ENCODE results near the gene PTPN22. TPM values are rescaled to one million over a fixed set of nuclear protein-coding genes. Genes with fewer than 3 reads are reported as not detected.

Gene PTPN22
- total RNA-seq, 3 donors from 2014 or later (not counting 1 experiment from before 2014, with no cell fraction given) = 98.4 to 122 (median 104) TPM

- Mint-ChIP-seq H3K27ac (peak overlapping the region; percentile 95), H3K36me3 (no peaks in the 10 kb centered on the region), H3K4me1 (peaks cover 32 to 34% of the 10 kb centered on the region in 2 donors), H3K4me3 (peak overlapping the region; percentile 17), H3K27me3 (ENCODE audit: low read depth in 2 of 2) (no peaks in the 10 kb centered on the region), H3K9me3 (no peaks in the 10 kb centered on the region)
- H3K27me3 ChIP-seq (ENCODE audit: control insufficient read depth, insufficient read depth, low read length) = no peaks in the 10 kb centered on the region
- H3K9me3 ChIP-seq (ENCODE audit: control insufficient read depth, insufficient read depth, low read length) = no peaks in the 10 kb centered on the region
- WGBS (ENCODE audit: insufficient coverage) = 95% methylated on average over 15 of the region's 15 CpGs
- peak overlapping the region; percentile 97 for H3K27ac ChIP-seq (ENCODE audit: low read length)
- DNase-seq (no peak), ATAC-seq (no peak)
- H3K4me3 ChIP-seq (ENCODE audit: low read length) = no peak overlapping the region
- TF ChIP-seq CTCF (IDR thresholded peaks at IDR 0.05) = no peak
- peaks cover 8% of the 10 kb centered on the region for H3K4me1 ChIP-seq (ENCODE audit: control insufficient read depth, insufficient read depth, low read length)
- intact Hi-C loops (cut with micrococcal nuclease) = loop anchor here (2.0 kb wide), 1 partner anchor 944 kb away; the partner anchor contains the start of gene CSDE1
- peaks cover 24% of the 10 kb centered on the region for H3K36me3 ChIP-seq (ENCODE audit: control insufficient read depth, insufficient read depth, low read length)
These were observed 58.3 kb downstream of the PTPN22 start for GRCh38 chr1:113813218-113813617.

- ATAC-seq (peak in 2 of 3 donors; percentile 6 to 9), DNase-seq (peak in 1 of 2 donors; percentile 68)
- Mint-ChIP-seq H3K27ac (peak overlapping the region; percentile 95), H3K27me3 (ENCODE audit: low read depth in 2 of 2) (no peaks in the 10 kb centered on the region), H3K9me3 (no peaks in the 10 kb centered on the region), H3K4me3 (peak overlapping the region; percentile 98), H3K36me3 (no peaks in the 10 kb centered on the region), H3K4me1 (peaks cover 33 to 35% of the 10 kb centered on the region in 2 donors)
- H3K4me1 ChIP-seq (ENCODE audit: control insufficient read depth, insufficient read depth, low read length) = peaks cover 8% of the 10 kb centered on the region
- H3K27me3 ChIP-seq (ENCODE audit: control insufficient read depth, insufficient read depth, low read length) = no peaks in the 10 kb centered on the region
- no peak for TF ChIP-seq CTCF (IDR thresholded peaks at IDR 0.05)
- peak overlapping the region; percentile 85 for H3K4me3 ChIP-seq (ENCODE audit: low read length)
- intact Hi-C loops (cut with micrococcal nuclease) = loop anchor here (1.0 to 2.0 kb wide), 6 partner anchors 29 to 944 kb away; partner anchors contain the start of genes AP4B1, CSDE1, PHTF1 and PTPN22
- peak overlapping the region; percentile 97 for H3K27ac ChIP-seq (ENCODE audit: low read length)
- peaks cover 24% of the 10 kb centered on the region for H3K36me3 ChIP-seq (ENCODE audit: control insufficient read depth, insufficient read depth, low read length)
- H3K9me3 ChIP-seq (ENCODE audit: control insufficient read depth, insufficient read depth, low read length) = no peaks in the 10 kb centered on the region
- 21% methylated on average over 10 of the region's 13 CpGs for WGBS (ENCODE audit: insufficient coverage)
These were observed 58.8 kb downstream of the PTPN22 start for GRCh38 chr1:113812661-113813135.

DNA sequence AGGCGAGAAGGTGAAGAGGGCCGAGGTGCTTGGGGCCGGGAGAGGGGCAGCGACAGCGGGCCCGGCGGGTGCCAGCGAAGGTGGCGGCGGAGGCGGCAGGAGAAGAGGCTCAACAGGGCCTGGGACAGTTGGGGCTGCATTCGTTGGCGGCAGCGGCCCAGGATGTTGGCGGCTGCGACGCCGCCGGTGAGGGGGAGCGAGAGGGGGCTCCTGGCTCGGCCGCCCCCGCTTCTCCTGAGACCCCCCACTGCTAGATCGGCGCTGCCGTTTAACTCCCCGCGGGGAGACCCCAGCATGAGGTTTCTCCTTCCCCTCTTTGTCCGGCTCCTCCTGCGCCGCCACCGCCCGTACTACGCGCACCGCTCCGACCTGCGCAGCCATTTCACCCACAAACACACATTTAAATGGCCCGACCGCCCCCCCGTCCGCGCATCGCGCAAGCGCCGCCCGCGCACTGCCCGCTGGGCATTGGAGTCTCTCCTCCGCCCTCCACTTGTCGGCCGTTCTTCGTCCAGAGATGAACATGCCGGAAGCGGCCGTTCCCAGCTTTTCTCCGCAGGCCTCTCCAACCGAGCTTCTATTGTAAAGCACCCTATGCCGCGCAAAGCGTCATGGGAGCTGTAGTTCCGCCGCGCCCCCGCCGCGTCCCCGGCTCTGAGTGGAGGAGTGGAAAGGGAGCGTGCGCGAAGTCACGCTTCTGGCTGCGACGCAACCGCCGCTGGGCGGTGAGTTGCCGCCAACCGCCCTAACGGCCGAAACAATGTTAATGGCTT is 59.4 kb downstream of the PTPN22 start, which contains the start of gene RSBN1:
Gene RSBN1, minus strand, starts transcription at position 589 of the 773 bp plus-strand sequence. Its CDS starts 64 bp downstream, at position 525.
- Mint-ChIP-seq H3K36me3 (no peaks in the 10 kb centered on the region), H3K9me3 (no peaks in the 10 kb centered on the region), H3K27me3 (ENCODE audit: low read depth in 2 of 2) (no peaks in the 10 kb centered on the region), H3K4me1 (peaks cover 37 to 38% of the 10 kb centered on the region in 2 donors), H3K4me3 (peak within 1 kb of the TSS; percentile 98), H3K27ac (peak within 1 kb of the TSS; percentile 95)
- no peaks in the 10 kb centered on the region for H3K9me3 ChIP-seq (ENCODE audit: control insufficient read depth, insufficient read depth, low read length)
- peak within 1 kb of the TSS; percentile 85 for H3K4me3 ChIP-seq (ENCODE audit: low read length)
- peak within 1 kb of the TSS; percentile 97 for H3K27ac ChIP-seq (ENCODE audit: low read length)
- intact Hi-C loops (cut with micrococcal nuclease) = loop anchor here (1.0 to 2.0 kb wide), 6 partner anchors 29 to 945 kb away; partner anchors contain the start of genes AP4B1, CSDE1, PHTF1 and PTPN22
- H3K27me3 ChIP-seq (ENCODE audit: control insufficient read depth, insufficient read depth, low read length) = no peaks in the 10 kb centered on the region
- peak; percentile 84 to 97 (median 88) for ATAC-seq
- H3K4me1 ChIP-seq (ENCODE audit: control insufficient read depth, insufficient read depth, low read length) = peaks cover 8% of the 10 kb centered on the region
- peak; percentile 94 to 98 for DNase-seq
- under 1% methylated on average over 82 of the region's 82 CpGs for WGBS (ENCODE audit: insufficient coverage)
- TF ChIP-seq CTCF (IDR thresholded peaks at IDR 0.05) = no peak
- H3K36me3 ChIP-seq (ENCODE audit: control insufficient read depth, insufficient read depth, low read length) = peaks cover 19% of the 10 kb centered on the region

All from natural killer cell (primary cell).